Peyer's patch (tissue), 4 donors: Measurements from ENCODE around the gene ASAP2.

Experiments used
- POLR2A ChIP-seq, 2 donors: fragments of 450-650 bp; IDR thresholded peaks; one replicate each; pipeline ENCODE4 v1.5.1; 2017; ENCODE audit warnings: antibody characterized with exemption in 2 of 2, mild to moderate bottlenecking in 2 of 2, moderate library complexity in 2 of 2
- TF ChIP-seq, protein P1 (sequence below), 6 experiments: fragments of 450-650 bp in 4 of 6; fragments of 200-600 bp in 2 of 6; sonication (generic) in 1 of 6; IDR thresholded peaks; one replicate each; pipeline ENCODE4 v1.5.1; 2017 to 2019; ENCODE audit warnings: antibody characterized with exemption in 6 of 6, mild to moderate bottlenecking in 3 of 6, moderate library complexity in 1 of 6

DNA sequence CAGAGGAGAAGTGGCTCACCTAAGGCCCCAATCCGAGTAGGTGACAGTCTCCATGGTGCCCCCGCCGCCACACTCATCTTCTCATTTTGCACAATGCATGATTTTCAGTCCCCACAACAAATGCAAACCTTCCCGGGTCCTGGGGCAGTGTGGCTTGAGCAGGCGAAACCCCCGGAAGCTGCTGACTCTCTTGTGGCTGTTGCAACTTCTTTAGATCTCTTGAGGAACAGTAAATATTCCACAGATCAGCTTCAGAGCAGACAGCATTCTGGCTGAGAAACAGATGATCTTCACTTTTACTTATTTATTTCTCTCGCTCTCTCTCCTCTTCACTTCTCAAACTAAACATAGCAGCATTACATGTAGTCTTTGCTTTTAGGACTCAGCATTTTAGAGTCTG is 51.9 kb downstream of the ASAP2 start:
- TF ChIP-seq, protein P1, sequence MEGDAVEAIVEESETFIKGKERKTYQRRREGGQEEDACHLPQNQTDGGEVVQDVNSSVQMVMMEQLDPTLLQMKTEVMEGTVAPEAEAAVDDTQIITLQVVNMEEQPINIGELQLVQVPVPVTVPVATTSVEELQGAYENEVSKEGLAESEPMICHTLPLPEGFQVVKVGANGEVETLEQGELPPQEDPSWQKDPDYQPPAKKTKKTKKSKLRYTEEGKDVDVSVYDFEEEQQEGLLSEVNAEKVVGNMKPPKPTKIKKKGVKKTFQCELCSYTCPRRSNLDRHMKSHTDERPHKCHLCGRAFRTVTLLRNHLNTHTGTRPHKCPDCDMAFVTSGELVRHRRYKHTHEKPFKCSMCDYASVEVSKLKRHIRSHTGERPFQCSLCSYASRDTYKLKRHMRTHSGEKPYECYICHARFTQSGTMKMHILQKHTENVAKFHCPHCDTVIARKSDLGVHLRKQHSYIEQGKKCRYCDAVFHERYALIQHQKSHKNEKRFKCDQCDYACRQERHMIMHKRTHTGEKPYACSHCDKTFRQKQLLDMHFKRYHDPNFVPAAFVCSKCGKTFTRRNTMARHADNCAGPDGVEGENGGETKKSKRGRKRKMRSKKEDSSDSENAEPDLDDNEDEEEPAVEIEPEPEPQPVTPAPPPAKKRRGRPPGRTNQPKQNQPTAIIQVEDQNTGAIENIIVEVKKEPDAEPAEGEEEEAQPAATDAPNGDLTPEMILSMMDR (IDR thresholded peaks at IDR 0.05) = no peak
- TF ChIP-seq POLR2A (IDR thresholded peaks at IDR 0.05) = no peak
